Tibial nerve (tissue), 4 donors: Measurements from ENCODE around the gene GPR27.

Experiments
- EP300 ChIP-seq, 2 donors: sonication (generic); formaldehyde crosslinking; IDR thresholded peaks; one replicate each; pipeline ENCODE4 v1.6.1; 2017; ENCODE audit warnings: antibody characterized with exemption in 2 of 2, mild to moderate bottlenecking in 1 of 2
- POLR2A ChIP-seq, 2 donors: fragments of 450-650 bp; IDR thresholded peaks; one replicate each; pipeline ENCODE4 v1.6.1; 2017; ENCODE audit warnings: antibody characterized with exemption in 2 of 2, mild to moderate bottlenecking in 2 of 2, moderate library complexity in 2 of 2
- TF ChIP-seq, protein P1 (sequence below), 5 experiments: fragments of 200-600 bp in 3 of 5; fragments of 450-650 bp in 2 of 5; sonication (generic) in 3 of 5; IDR thresholded peaks; one replicate each; pipeline ENCODE4 v1.5.1; 2016 to 2019; ENCODE audit warnings: antibody characterized with exemption in 5 of 5, mild to moderate bottlenecking in 3 of 5, moderate library complexity in 2 of 5

DNA sequence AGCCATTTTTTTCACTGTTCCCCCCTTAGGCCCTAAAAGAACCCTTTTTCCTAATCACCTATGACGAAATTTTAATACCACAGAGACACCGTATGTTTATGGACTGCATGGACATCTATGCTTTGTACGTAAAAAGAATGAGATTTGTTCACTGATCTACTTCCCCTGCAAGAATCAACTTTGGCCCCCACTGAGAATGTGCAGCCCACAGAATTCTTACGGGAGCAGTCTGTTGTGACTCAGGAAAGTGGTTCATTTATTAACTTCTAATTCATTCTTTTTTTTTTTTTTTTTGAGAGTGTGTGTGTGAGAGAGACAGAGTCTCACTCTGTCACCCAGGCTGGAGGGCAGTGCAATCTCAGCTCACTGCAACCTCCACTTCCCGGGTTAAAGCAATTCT, 46.1 kb upstream of the GPR27 start:
- TF ChIP-seq, protein P1, sequence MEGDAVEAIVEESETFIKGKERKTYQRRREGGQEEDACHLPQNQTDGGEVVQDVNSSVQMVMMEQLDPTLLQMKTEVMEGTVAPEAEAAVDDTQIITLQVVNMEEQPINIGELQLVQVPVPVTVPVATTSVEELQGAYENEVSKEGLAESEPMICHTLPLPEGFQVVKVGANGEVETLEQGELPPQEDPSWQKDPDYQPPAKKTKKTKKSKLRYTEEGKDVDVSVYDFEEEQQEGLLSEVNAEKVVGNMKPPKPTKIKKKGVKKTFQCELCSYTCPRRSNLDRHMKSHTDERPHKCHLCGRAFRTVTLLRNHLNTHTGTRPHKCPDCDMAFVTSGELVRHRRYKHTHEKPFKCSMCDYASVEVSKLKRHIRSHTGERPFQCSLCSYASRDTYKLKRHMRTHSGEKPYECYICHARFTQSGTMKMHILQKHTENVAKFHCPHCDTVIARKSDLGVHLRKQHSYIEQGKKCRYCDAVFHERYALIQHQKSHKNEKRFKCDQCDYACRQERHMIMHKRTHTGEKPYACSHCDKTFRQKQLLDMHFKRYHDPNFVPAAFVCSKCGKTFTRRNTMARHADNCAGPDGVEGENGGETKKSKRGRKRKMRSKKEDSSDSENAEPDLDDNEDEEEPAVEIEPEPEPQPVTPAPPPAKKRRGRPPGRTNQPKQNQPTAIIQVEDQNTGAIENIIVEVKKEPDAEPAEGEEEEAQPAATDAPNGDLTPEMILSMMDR (IDR thresholded peaks at IDR 0.05) = no peak
- TF ChIP-seq EP300 (IDR thresholded peaks at IDR 0.05) (no peak), POLR2A (IDR thresholded peaks at IDR 0.05) (no peak)
